Neural progenitor cell (in vitro differentiated cells): ENCODE data around the gene TRAF6. TPM values are rescaled to one million over a fixed set of nuclear protein-coding genes. Genes with fewer than 3 reads are reported as not detected.

Source experiments
- DNase-seq: peaks from one replicate; pipeline ENCODE4 v3.0.0-alpha.2; 2016; ENCODE audit warnings: low spot score
- H2AFZ ChIP-seq: fragments of 200-600 bp; sonication (generic); replicated peaks from 2 replicates; pipeline ENCODE4 v1.6.1; 2016; ENCODE audit warnings: antibody characterized with exemption
- H3F3A ChIP-seq: fragments of 200-600 bp; sonication (generic); 2 replicates; pipeline ENCODE4 v1.6.1; 2016; ENCODE audit warnings: antibody characterized with exemption, low read depth
- H3K27ac ChIP-seq: fragments of 200-600 bp; sonication (generic); 2 replicates; pipeline ENCODE4 v1.5.1; 2016; ENCODE audit warnings: mild to moderate bottlenecking
- H3K27me3 ChIP-seq: fragments of 200-600 bp; sonication (generic); 2 replicates; pipeline ENCODE4 v1.6.1; 2016; ENCODE audit warnings: mild to moderate bottlenecking, moderate library complexity
- H3K36me3 ChIP-seq: fragments of 200-600 bp; sonication (generic); 2 replicates; pipeline ENCODE4 v1.5.1; 2016
- H3K4me1 ChIP-seq: fragments of 200-600 bp; sonication (generic); 2 replicates; pipeline ENCODE4 v1.6.1; 2016; ENCODE audit warnings: mixed run types
- H3K4me2 ChIP-seq: fragments of 200-600 bp; sonication (generic); 2 replicates; pipeline ENCODE4 v1.6.1; 2016
- H3K4me3 ChIP-seq: fragments of 200-600 bp; sonication (generic); 2 replicates; pipeline ENCODE4 v1.5.1; 2016
- H3K79me2 ChIP-seq: fragments of 200-600 bp; sonication (generic); 2 replicates; pipeline ENCODE4 v1.6.1; 2016; ENCODE audit warnings: low read depth
- H3K9ac ChIP-seq: fragments of 200-600 bp; sonication (generic); 2 replicates; pipeline ENCODE4 v1.6.1; 2016
- H3K9me3 ChIP-seq: fragments of 200-600 bp; sonication (generic); 2 replicates; pipeline ENCODE4 v1.5.1; 2016; ENCODE audit warnings: low read depth
- H4K20me1 ChIP-seq: fragments of 200-600 bp; sonication (generic); 2 replicates; pipeline ENCODE4 v1.6.1; 2016; ENCODE audit warnings: low read depth
- H3K27ac Mint-ChIP-seq: 3 replicates; pipeline ENCODE4 v1.8.0; 2021; ENCODE audit warnings: mixed read lengths
- H3K27me3 Mint-ChIP-seq: 2 replicates; pipeline ENCODE4 v1.8.0; 2022; ENCODE audit warnings: low read depth, mild to moderate bottlenecking, inconsistent platforms, moderate library complexity, mixed read lengths; ENCODE audit not compliant: insufficient read depth
- H3K36me3 Mint-ChIP-seq: 3 replicates; pipeline ENCODE4 v1.8.0; 2021; ENCODE audit warnings: mixed read lengths
- H3K4me1 Mint-ChIP-seq: 3 replicates; pipeline ENCODE4 v1.8.0; 2021; ENCODE audit warnings: mixed read lengths
- H3K4me3 Mint-ChIP-seq: 3 replicates; pipeline ENCODE4 v1.8.0; 2021; ENCODE audit warnings: mild to moderate bottlenecking, moderate library complexity, mixed read lengths
- H3K9me3 Mint-ChIP-seq: 3 replicates; pipeline ENCODE4 v1.8.0; 2020; ENCODE audit warnings: mixed read lengths
- EZH2 ChIP-seq: fragments of 200-600 bp; sonication (generic); IDR thresholded peaks from 2 replicates; pipeline ENCODE4 v1.6.1; 2017; ENCODE audit warnings: antibody characterized with exemption, mild to moderate bottlenecking, moderate library complexity
- EZH2phosphoT487 ChIP-seq: fragments of 200-600 bp; sonication (generic); IDR thresholded peaks from 2 replicates; pipeline ENCODE4 v1.6.1; 2017; ENCODE audit warnings: antibody characterized with exemption
- total RNA-seq: library from RNA; depleted of rRNA; stranded (reverse); fragments of >200 nt; gene quantifications from 2 replicates; pipeline ENCODE4 v1.2.3, GENCODE V29; 2015; ENCODE audit warnings: low replicate concordance
- TF ChIP-seq, protein P1 (sequence below): fragments of 200-600 bp; sonication (generic); IDR thresholded peaks from 2 replicates; pipeline ENCODE4 v1.5.1; 2017; ENCODE audit warnings: antibody characterized with exemption, mild to moderate bottlenecking

Gene TRAF6
- total RNA-seq, 1 donor from 2014 or later, result 11.5 TPM

DNA sequence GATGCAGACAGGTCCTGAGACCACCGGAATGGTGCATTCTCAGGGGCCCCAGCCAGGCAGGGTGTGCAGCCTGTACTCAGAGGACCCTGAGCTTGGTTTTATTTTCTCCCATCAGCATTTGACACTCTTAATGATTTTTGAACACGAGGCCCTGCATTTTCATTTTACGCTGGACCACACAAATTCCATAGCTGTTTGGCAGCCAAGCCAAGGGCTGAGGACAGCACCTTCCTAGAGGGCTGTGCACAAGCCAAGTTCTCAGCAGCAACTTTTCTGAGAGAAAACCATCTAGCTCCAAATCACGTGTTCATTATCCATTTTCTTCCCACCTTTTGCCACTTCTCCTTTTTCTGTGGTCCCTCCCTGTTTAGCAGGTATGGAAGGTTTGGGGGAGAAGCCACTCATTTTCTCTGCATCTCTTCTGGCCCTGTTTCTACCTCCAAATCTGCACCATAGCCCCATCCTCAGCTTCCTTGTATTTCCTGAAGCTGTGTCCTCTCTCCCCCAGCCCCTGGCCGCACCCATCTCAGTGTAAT is 60.4 kb downstream of the TRAF6 start:
- H3K36me3 ChIP-seq, result no peaks in the 10 kb centered on the region
- no peaks in the 10 kb centered on the region for H3K79me2 ChIP-seq
- Mint-ChIP-seq H3K36me3 (peaks cover 47% of the 10 kb centered on the region), H3K4me1 (peaks cover 41% of the 10 kb centered on the region), H3K27ac (no peak overlapping the region), H3K27me3 (peaks cover 9% of the 10 kb centered on the region), H3K4me3 (no peak overlapping the region), H3K9me3 (no peaks in the 10 kb centered on the region)
- no peak for DNase-seq
- no peak overlapping the region for H3K27ac ChIP-seq
- no peaks in the 10 kb centered on the region for H3K9me3 ChIP-seq
- no peak overlapping the region for H3K9ac ChIP-seq
- H4K20me1 ChIP-seq, result no peaks in the 10 kb centered on the region
- H3K27me3 ChIP-seq, result no peaks in the 10 kb centered on the region
- peaks cover 35% of the 10 kb centered on the region for H3K4me1 ChIP-seq
- no peak for TF ChIP-seq EZH2phosphoT487
- no peak for TF ChIP-seq EZH2
- TF ChIP-seq, protein P1, sequence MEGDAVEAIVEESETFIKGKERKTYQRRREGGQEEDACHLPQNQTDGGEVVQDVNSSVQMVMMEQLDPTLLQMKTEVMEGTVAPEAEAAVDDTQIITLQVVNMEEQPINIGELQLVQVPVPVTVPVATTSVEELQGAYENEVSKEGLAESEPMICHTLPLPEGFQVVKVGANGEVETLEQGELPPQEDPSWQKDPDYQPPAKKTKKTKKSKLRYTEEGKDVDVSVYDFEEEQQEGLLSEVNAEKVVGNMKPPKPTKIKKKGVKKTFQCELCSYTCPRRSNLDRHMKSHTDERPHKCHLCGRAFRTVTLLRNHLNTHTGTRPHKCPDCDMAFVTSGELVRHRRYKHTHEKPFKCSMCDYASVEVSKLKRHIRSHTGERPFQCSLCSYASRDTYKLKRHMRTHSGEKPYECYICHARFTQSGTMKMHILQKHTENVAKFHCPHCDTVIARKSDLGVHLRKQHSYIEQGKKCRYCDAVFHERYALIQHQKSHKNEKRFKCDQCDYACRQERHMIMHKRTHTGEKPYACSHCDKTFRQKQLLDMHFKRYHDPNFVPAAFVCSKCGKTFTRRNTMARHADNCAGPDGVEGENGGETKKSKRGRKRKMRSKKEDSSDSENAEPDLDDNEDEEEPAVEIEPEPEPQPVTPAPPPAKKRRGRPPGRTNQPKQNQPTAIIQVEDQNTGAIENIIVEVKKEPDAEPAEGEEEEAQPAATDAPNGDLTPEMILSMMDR, result no peak
- peaks cover 15% of the 10 kb centered on the region for H3F3A ChIP-seq
- H3K4me2 ChIP-seq, result no peak overlapping the region
- no peak overlapping the region for H2AFZ ChIP-seq
- H3K4me3 ChIP-seq, result no peak overlapping the region

DNA sequence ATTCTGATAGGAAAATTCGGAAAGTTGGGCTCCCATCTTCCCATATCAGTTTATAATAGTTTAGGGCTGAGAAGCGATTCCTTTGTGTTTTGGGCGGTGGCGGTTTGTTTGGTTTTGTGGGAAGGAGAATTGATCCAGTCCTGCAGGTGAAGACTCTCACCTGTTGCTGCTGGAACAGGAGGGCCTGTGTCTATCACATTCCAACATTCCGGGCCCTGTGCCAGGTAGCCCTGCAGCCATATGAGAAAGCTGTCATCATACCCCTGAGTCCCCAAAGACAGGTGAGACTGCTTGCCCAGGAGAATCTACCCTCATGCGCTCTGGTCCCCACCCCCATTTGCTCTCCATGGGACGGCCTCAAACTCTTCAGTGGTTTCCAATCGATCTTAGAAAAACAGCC is 62.1 kb downstream of the TRAF6 start:
- Histone ChIP-seq H3F3A (no peaks in the 10 kb centered on the region), H3K4me1 (peaks cover 23% of the 10 kb centered on the region), H3K9ac (no peak overlapping the region), H3K79me2 (no peaks in the 10 kb centered on the region), H2AFZ (no peak overlapping the region), H3K4me3 (no peak overlapping the region), H3K4me2 (no peak overlapping the region), H4K20me1 (no peaks in the 10 kb centered on the region), H3K27ac (no peak overlapping the region), H3K36me3 (no peaks in the 10 kb centered on the region), H3K9me3 (no peaks in the 10 kb centered on the region), H3K27me3 (no peaks in the 10 kb centered on the region)
- Mint-ChIP-seq H3K36me3 (peaks cover 44% of the 10 kb centered on the region), H3K9me3 (no peaks in the 10 kb centered on the region), H3K4me3 (no peak overlapping the region), H3K27ac (no peak overlapping the region), H3K27me3 (peaks cover 7% of the 10 kb centered on the region), H3K4me1 (peaks cover 24% of the 10 kb centered on the region)
- TF ChIP-seq EZH2 (no peak), EZH2phosphoT487 (no peak)
- TF ChIP-seq, protein P1, result no peak
- no peak for DNase-seq

DNA sequence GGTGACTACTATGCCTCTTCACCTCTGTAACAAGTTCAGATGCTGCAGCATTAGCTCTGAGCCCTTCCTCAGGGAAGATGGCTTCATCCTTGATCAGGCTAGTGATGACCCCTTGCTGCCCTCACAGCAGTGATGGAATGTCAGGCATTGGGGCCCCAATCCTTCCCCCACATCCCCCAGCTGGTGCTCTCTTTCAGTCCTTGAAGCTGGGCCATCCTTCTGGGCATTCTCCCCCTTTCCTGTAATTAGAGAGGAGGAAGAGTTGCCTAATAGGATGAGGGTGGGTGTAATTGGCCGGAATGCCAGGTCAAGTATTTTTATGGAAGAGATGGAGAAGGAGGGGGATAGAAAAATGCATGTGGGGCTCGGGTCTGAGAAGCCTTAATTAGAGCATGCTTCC is 62.6 kb downstream of the TRAF6 start:
- Histone ChIP-seq H3K4me3 (no peak overlapping the region), H2AFZ (no peak overlapping the region), H3K27ac (no peak overlapping the region), H4K20me1 (no peaks in the 10 kb centered on the region), H3K9me3 (no peaks in the 10 kb centered on the region), H3F3A (no peaks in the 10 kb centered on the region), H3K36me3 (no peaks in the 10 kb centered on the region), H3K27me3 (no peaks in the 10 kb centered on the region), H3K4me1 (peaks cover 22% of the 10 kb centered on the region), H3K4me2 (peak overlapping the region; percentile 31), H3K9ac (no peak overlapping the region), H3K79me2 (no peaks in the 10 kb centered on the region)
- no peaks in the 10 kb centered on the region for H3K9me3 Mint-ChIP-seq
- no peak overlapping the region for H3K4me3 Mint-ChIP-seq
- no peak for TF ChIP-seq EZH2
- TF ChIP-seq EZH2phosphoT487, result no peak
- TF ChIP-seq, protein P1, result no peak
- peaks cover 42% of the 10 kb centered on the region for H3K36me3 Mint-ChIP-seq
- peak; percentile 39 for DNase-seq
- H3K4me1 Mint-ChIP-seq, result peaks cover 21% of the 10 kb centered on the region
- H3K27me3 Mint-ChIP-seq, result peaks cover 7% of the 10 kb centered on the region
- no peak overlapping the region for H3K27ac Mint-ChIP-seq
